Cardiac fibroblast (primary cell): Measurements from ENCODE around the gene CEP112.

Experiments used
- DNase-seq, 2 donors: peaks; one replicate each; pipeline versions ENCODE4 v3.0.0 to v3.0.0-alpha.2; 2010; ENCODE audit warnings: low read depth in 2 of 2
- H3K4me3 ChIP-seq, 2 donors: replicated peaks in 1 of 2; 1 replicate in 1 of 2; 2 replicates in 1 of 2; pipeline ENCODE4 v1.5.1; 2011; ENCODE audit warnings: low read depth in 2 of 2, low read length in 2 of 2, mild to moderate bottlenecking in 2 of 2, moderate library complexity in 1 of 2
- CTCF ChIP-seq: IDR thresholded peaks from one replicate; pipeline ENCODE4 v1.5.1; 2011; ENCODE audit warnings: low read depth, mild to moderate bottlenecking, low read length, inconsistent platforms

CEP112 gene

GRCh38 chr17:65750166-65750565 lies 441.8 kb downstream of the CEP112 start:
- no peak for TF ChIP-seq CTCF
- no peak for DNase-seq
- no peak overlapping the region for H3K4me3 ChIP-seq

GRCh38 chr17:65749479-65749878 lies 442.5 kb downstream of the CEP112 start:
- peak; percentile 51 to 62 for DNase-seq
- no peak overlapping the region for H3K4me3 ChIP-seq
- no peak for TF ChIP-seq CTCF

DNA sequence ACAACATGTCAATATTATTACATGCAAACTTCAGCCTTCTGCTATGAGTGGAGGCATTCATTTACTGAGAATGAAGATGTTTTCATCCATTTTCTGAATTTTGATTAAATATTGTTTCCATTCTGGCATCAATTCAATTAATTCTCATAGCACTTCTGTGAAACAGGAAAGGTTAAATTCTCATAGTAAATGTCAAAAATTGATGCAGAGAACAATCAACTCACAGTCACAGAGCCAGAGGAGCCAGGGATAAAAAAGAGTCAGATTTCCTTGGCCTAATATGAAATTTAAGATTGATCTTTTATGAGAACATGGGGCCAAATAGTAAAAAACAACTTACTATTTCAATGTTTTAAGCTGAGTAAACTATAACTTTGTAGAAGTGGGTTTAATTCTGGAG lies 446.7 kb downstream of the CEP112 start:
- TF ChIP-seq CTCF = no peak
- H3K4me3 ChIP-seq = no peak overlapping the region
- no peak for DNase-seq

- DNase-seq = peak; percentile 48 to 76
- no peak for TF ChIP-seq CTCF
- H3K4me3 ChIP-seq = no peak overlapping the region
These were observed 448.7 kb downstream of the CEP112 start for GRCh38 chr17:65743308-65743655.

DNA sequence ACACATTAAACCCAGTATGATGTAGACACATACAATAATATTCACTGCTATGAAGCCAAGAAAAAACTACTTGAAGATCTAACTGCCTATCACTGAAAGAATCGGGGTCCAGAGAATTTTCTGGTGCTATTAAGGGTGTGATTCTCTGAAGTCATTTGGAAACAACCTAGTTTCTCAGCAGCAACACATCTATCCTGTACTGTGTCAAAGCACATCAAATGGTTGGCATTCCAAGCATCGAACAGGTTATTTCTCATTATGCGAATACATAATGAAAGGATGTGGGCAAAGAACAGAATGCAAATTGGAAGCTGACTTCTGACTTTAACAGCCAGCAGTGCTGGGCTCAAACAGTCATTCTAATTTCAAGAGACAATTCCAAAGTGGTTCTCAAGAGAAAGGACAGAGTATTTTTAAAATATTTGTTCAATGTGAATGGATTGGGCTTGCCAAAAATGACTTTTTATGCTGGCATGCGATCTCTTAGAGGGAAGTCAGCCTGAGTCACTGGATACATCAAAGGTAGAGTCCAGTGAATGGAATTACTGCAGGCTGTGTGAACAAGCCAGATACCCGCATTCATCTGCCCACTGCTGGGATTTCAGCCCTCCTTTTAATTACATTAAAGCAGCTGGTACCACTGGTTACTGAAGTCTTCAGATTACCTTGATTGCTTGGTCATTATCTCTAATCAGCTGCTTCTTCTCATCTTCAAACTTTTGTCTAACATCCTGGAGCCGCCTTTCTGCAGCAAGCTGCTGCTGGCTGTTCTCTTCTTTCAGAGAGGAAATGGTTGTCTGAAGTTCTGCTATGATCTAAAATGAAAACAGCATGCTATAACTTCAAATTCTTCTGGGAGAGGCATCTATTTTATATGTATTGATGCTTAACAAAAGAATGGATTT lies 449.3 kb downstream of the CEP112 start:
- peak; percentile 75 to 95 for DNase-seq
- H3K4me3 ChIP-seq = peak overlapping the region in 1 of 2 donors; percentile 1
- no peak for TF ChIP-seq CTCF

- H3K4me3 ChIP-seq = no peak overlapping the region
- TF ChIP-seq CTCF = no peak
- DNase-seq = no peak
These were observed 450.2 kb downstream of the CEP112 start for GRCh38 chr17:65741710-65742109.

GRCh38 chr17:65739034-65739433 lies 452.9 kb downstream of the CEP112 start:
- TF ChIP-seq CTCF = no peak
- DNase-seq = no peak
- H3K4me3 ChIP-seq = no peak overlapping the region
